Measurements from ENCODE around the gene DOCK1. TPM values are rescaled to one million over a fixed set of nuclear protein-coding genes. Genes with fewer than 3 reads are reported as not detected.

DOCK1 gene
- total RNA-seq, 1 donor, result 99.7 TPM

GRCh38 chr10:127046975-127047877 is 142.0 kb downstream of the DOCK1 start:
- TF ChIP-seq CTCF (IDR thresholded peaks at IDR 0.05; ENCODE audit: insufficient read depth, low read depth, low read length), result no peak
- no peak overlapping the region for H3K4me3 ChIP-seq (ENCODE audit: low read depth, low read length)
- peak; percentile 63 for DNase-seq (ENCODE audit: low read depth)

GRCh38 chr10:127047878-127048238 is 142.6 kb downstream of the DOCK1 start:
- no peak for DNase-seq (ENCODE audit: low read depth)
- no peak overlapping the region for H3K4me3 ChIP-seq (ENCODE audit: low read depth, low read length)
- TF ChIP-seq CTCF (IDR thresholded peaks at IDR 0.05; ENCODE audit: insufficient read depth, low read depth, low read length), result no peak

GRCh38 chr10:127048630-127049029 is 143.4 kb downstream of the DOCK1 start:
- H3K4me3 ChIP-seq (ENCODE audit: low read depth, low read length), result no peak overlapping the region
- DNase-seq (ENCODE audit: low read depth), result no peak
- TF ChIP-seq CTCF (IDR thresholded peaks at IDR 0.05; ENCODE audit: insufficient read depth, low read depth, low read length), result no peak

GRCh38 chr10:127052001-127052400 is 146.8 kb downstream of the DOCK1 start:
- DNase-seq (ENCODE audit: low read depth), result no peak
- no peak for TF ChIP-seq CTCF (IDR thresholded peaks at IDR 0.05; ENCODE audit: insufficient read depth, low read depth, low read length)
- H3K4me3 ChIP-seq (ENCODE audit: low read depth, low read length), result no peak overlapping the region

- TF ChIP-seq CTCF (IDR thresholded peaks at IDR 0.05; ENCODE audit: insufficient read depth, low read depth, low read length), result no peak
- no peak for DNase-seq (ENCODE audit: low read depth)
- H3K4me3 ChIP-seq (ENCODE audit: low read depth, low read length), result no peak overlapping the region
These were observed 150.0 kb downstream of the DOCK1 start for GRCh38 chr10:127055263-127055662.

GRCh38 chr10:127059314-127059713 is 154.1 kb downstream of the DOCK1 start:
- no peak for TF ChIP-seq CTCF (IDR thresholded peaks at IDR 0.05; ENCODE audit: insufficient read depth, low read depth, low read length)
- H3K4me3 ChIP-seq (ENCODE audit: low read depth, low read length), result no peak overlapping the region
- no peak for DNase-seq (ENCODE audit: low read depth)

Measured in fibroblast of villous mesenchyme (primary cell).